NCI-H345 (cell line): ENCODE data around the gene PTCD1.

Source experiments
- DNase-seq: peaks from one replicate; lab custom pipeline; 2025; lab: John Stamatoyannopoulos, UW

PTCD1 gene

DNA sequence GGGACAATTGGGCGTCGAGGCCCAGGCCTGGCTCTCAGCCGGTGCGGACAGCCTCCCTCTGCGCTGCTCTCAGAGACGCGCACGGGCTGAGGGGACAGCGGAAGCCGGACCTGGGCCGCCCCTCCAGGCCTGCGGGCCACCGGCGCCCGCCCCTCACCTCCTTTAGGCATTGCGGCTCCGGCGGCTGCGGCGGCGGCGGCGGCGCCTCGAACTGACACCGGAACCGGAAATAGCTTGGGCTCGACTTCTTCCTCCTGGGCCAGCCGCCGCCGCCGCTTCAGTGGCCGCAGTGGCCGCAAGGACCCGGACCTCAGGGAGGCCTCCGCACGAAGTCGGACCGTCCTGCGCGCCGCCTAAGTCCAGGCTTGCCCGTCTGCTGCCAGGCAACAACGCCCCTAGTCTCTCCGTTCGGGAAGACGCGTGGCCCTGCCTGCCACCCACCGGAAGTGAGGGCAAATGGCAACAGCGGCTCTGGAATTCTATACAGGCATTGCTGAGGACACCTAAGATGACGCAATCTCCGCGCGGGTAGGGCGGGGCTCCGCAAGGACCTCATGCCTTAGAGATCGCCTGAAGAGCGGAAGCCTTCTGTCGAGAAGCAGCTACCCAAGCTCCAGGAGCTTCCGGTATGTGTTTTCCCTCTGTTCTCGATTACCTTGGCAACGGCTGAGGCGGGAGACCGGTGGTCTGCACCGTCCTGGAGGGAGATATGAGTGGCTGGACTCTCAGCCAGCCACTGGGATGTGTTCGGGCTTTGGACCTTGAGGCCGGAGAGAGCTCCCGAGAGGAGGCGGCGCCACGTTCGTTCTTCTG, 30.0 kb downstream of the PTCD1 start, which contains the start of the genes BUD31 and PDAP1:
TSS of gene BUD31 (plus strand) at position 591 of the 813 bp plus-strand sequence. CDS start 2,124 bp downstream, outside the sequence.
TSS of gene PDAP1 (minus strand) at position 219 of the 813 bp plus-strand sequence. CDS start at position 170, 49 bp downstream.
- DNase-seq: peak; percentile 95

DNA sequence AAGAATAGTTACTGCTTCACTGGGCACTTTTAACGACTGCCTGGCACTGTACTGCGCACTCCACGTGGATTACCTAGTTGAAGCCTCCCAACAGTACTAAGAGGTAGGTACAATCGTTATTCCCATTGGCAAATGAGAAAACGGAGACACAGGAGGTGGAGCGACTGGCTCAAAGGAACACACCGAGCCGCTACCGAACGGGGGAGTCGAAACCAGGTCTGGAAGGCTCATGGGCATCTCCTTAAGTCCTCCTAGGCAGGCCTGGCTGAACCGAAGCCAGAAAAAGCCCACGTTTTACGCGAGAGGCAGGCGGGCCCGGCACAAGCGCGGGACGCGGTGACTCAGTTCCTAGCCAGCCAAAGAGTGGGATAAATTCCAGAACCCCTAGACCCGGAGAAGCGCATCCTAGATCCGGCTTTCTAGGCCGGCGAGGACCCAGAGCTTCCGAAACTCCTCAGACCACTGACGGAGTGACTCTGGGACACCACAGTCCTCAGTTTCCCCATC, 30.7 kb downstream of the PTCD1 start:
- peak; percentile 20 for DNase-seq

DNA sequence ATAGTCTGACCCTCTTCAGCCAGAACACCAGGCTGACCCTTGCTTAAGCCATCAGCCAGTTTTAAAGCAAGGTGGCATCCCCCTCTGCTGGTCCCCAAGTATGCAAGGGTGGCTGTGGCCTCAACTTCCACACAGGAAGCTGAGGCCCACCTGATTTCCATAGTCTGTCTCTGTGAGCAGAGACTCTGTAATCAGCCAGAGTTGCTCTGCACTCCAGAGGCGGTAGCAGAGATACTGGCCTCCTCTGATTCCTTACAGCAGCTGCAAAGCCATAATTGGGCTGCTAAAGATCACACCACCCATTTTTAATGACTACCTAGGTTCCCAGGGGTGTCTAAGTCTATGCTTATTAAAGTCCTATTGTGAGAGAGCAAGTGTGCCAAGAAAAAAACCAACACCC, 32.0 kb downstream of the PTCD1 start:
- no peak for DNase-seq

DNA sequence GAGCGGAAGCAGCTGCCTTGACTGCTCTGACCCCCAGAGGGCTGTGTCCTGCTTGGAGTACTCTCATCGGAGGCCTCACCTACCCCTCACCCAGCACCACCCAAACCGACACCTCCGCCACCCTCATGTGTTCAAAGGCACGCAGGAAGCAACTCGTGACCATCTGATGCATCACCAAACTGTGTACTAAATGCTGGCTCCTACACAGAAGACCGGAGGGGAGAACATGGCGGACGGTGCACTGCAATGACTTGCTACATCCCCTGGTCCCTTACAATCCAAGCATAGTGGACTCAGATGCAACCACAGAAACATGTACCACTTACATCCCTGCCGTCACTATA, 33.6 kb downstream of the PTCD1 start:
- no peak for DNase-seq

DNA sequence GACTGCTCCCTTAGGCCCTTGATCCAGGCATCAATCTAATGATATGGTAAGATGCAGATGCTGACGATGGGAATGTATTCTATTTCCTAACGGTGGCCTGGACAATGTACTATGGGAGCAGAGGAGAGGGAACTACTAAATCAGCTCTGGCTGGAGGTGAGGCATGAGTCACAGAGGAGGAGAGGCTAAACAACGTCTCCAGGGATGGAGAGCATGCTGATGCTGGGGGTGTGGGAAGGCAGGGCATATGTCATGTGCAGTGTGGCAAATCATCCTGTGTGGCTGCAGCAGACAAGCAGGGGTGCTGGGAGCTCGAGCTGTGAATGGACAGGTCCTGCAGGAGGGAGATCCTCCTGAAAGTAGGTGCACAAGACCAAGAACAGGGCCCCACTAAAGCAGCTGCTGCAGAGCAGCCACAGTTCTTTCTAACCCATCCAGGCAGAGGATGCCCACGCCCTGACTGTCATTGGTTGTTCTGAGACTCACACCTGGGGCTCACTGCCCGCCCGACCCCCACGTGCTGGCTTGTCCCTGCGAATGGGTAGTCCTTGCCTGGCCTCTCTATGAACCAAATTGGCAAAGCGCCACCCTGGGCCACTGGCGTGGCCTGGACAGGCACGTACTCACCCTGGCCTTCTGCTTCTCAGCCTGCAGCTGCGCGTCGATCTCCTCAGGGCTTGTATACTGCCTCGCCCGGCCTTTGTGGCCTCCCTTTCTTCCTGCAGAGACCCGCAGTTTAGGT, 34.2 kb downstream of the PTCD1 start:
- no peak for DNase-seq

DNA sequence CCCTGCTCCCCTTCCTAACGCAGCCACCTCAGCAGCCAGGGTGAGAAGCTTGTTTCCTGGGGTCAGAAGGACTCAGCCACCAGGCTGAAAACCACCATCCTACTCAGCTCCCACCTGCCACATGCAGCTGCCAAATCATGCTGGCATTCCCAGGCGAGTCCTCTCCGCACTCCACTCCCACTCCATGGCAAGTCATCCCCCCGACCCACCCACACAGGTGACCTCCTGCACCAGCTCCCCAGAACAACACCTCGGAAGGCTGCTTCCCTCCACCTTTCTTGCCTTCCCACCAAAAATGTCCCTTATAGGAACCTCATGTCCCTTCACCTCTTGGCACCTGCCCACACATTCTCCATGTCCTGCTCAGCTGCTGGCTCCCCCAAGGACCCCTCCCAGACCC, 34.8 kb downstream of the PTCD1 start:
- DNase-seq: no peak

DNA sequence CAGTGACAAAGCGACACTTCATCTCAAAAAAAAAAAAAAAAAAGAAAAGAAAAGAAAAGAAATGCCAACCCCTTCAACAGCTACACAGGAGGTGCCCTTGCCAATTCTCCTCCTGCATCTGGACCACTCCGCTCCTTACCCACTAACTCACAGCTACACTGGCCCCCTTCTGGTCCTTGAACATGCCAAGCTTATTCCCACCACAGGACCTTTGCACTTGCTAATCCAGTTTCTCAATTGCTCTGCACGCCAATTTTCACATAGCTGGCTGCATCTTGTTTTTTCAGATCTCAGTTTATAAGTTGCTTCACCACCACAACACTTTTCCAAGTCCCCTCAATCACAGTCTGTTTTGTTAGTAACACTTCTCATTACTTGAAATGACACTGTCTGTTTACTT, 35.7 kb downstream of the PTCD1 start:
- DNase-seq: no peak

DNA sequence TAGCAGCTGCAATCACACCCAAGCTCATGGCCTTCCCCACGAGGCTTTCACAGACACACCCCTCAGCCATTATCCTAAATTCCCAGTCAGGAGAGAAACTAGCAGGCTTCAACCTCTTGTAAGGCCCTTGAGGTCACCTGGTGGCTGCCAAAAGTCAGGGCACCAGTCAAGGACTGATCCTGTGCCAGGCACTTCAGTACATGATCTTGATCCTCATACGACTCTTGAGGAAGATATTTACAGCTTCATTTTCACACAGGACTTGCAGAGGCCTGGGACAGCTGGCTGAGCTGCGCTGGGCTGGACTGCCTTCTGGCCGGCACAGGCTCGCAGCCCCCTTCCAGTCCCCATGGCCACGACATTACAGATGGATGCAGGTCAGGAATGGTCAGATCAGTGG, 39.0 kb downstream of the PTCD1 start:
- DNase-seq: no peak

DNA sequence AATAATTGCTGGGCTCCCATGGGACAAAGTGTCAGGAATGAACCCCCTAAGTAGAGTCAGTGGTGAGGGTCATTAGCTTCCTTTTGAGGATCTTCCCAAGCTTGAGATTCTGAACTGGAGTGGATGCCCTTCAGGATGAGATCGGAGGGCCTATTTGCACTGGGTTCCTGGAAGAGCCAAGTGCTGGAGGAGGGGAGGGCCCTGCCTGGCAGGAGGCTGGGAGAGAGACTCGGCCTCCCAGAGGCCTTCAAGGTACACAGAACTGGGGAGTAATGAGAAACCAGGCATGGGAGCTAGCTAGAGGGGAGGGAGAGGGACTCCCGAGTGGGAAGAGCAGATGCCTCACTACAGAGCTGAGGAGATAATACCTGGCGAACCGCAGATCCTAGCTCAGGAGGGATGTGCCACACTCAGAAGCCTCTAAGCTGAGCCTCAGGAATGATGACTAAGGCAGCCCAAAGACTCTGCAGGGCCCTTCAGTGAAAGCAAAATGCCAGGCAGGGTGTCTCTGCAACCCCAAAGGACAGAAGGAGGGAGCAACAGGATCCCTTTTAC, 39.6 kb downstream of the PTCD1 start:
- no peak for DNase-seq

DNA sequence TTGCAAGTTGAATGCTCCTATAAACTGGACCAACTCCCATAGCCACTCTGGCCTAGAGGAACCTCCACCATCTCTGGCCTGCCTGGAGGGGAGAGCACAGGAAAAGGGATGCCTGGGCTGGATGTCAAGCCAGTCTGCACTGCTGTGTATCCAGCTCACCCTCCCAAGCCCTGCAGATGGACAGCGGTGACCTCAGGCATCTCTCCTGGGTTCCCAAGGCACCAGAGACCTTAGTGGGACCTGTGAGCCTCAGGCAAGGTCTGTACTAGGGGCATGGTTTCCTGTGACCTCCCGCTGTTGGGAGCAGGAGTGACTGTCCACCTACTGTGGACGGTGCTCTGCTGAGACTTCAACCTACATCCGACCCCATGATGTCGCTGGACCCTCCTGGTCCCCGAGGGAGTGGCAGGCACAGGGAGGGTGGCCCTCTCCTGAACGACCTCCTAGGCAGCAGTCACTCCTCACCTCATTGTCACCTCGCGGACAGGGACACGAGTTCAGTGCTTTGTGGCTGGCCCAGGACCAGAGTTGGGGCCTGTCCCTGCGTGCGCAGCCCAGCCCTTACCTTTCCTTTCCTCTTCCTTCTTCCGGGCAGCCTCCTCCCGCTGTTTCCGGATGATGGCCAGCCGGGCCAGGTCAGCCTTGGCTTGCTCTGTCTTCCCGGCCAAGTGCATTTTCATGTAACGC, 41.2 kb downstream of the PTCD1 start:
- no peak for DNase-seq

DNA sequence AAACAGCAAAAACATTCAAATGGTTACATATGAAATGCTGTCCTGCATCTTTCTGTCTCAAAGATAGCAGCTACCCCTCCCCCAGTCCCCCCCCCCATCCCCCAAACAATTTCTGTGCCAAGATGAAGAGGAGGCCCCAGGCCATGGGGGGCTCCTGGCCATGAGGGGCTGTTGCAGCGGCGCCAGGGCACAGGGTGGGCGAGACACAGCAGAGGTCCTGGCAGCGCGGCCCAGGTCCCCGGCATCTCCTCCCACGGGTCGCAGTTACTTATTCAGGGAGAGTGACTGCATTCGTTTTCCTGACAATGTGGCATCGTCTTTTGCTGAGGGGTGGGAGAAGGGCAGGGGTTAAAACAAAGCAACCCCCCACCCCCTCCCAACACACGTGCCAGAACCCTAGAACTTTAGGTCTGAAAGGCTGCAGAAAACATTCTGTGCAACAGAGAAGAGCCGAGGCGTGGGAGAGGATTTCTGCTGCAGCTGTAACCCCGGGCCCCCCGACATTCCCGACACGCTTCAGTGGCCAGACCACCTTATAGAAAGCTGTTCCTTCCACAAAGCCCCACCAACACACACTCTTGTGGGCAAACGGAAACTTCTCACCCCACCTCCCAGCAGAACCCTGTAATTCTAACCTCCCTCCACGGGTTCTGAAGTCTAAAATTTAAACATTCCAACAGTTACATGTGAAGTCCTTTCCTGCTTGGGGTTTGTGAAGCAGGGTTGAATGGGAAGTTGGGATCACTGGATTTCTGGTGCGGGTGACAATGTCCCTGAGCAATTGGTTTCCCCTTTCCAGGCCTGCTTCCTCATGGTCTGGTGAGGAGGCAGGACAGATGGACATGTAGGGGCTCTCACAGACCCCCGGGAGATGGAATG, 41.9 kb downstream of the PTCD1 start:
- no peak for DNase-seq

DNA sequence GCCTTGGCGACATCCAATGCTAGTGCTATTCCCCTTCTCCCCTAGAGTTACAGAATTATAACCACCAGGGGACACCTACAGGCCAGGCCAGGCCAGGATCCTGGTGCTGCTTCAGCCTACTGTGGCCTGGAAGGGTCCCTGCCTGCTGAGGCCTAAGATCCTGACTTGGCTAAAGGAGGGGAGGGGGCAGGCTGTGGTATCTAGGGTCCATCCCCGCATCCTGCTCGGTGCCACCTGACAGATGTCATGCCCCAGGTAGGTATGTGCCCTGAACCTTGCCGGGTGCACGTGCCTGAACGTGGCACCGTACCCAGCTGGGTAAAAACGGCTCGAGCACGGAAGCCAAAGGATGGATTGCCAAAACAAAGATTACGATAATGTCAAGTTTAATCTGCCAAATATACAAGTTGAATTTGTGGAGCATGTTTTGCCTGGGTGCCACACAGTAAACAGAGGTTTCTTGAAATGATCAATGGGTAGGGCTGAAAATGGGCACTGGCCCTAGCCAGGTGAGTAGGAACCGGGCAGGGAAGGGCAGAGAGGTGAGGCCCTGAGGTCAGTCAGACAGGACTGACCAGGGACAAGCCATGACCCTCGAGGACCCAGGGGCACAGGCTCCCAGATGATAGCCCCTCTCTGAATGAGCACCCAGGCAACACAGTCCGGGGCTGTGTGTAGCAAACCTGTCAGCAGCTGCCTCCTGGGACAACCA, 42.8 kb downstream of the PTCD1 start:
- no peak for DNase-seq

DNA sequence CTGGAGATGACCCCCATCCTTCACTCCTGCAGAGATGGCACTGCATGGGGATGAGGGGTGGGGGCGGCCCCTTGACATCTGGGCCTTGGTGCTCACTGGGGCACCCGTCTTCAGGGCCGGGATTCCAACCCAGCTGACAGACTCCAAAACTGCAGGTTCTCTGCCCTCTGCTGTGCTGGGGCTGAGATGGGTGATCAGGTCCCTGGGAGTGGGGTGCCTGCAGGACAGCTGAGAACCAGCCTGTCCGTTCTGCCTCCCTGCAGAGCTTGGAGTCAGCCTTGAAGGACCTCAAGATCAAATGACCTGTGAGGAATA, 44.5 kb downstream of the PTCD1 start:
- DNase-seq: no peak

DNA sequence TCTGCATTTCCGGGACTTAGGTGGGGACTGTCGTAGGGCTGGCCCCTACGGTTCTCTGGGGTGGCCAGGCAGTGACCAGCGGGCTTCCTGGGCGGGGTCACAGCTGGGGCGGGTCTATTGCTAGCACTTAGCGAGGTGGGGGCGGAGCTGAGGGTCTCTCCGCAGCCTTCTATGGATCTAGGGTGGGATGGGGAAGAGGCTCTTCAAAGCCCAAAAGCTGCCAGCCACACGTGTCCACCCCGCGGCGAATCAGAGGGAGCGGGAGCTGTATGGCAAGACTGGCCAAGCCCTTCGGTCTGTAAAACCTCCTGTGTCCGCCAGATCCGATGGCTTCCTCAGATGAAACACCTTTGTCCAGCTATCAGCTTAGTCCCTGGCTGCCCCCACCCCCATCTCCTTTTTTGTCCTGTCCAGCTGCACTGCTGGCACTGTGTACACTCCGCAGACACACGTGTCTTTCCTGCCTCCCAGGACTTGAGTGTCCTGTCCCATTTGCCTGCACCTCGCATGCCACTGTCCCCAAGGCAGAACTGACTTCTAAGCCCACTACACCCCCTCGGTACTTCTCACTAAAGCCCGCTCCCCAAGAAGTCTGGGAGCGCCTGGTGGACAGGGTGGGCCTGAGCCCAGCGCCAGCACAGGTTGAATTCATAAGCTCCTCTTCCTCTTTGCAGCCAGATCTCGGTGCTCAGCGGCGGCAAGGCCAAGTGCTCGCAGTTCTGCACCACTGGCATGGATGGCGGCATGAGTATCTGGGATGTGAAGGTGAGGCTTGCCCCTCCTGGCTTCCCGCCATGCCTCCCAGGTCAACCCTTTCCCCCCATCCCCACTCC, 45.0 kb downstream of the PTCD1 start:
- peak; percentile 43 for DNase-seq

DNA sequence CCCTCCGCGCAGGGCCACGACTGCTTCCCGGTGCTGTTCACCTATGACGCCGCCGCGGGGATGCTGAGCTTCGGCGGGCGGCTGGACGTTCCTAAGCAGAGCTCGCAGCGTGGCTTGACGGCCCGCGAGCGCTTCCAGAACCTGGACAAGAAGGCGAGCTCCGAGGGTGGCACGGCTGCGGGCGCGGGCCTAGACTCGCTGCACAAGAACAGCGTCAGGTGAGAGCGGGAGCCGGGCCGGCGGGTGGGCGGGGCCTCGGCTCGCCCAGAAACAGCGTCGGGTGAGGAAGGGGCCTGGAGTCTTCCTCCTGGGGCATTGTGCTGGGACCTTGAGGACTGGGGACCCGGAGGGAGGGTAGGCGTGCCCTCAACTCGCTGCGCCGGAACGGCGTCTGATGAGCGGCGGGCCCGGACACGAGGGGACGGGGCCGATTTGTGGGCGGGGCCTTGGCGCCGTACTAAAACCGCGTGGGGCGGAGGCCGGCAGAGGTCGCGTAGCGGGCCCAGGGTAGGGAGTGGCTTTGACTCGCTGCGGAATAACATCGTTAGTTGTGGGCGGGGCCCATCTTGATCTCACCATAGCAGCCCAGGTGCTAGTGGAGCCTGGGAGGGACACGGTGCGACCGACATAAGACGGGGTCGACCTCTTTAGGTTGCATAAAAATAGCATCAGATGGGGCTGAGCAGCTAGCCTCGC, 45.8 kb downstream of the PTCD1 start:
- DNase-seq: peak; percentile 63

DNA sequence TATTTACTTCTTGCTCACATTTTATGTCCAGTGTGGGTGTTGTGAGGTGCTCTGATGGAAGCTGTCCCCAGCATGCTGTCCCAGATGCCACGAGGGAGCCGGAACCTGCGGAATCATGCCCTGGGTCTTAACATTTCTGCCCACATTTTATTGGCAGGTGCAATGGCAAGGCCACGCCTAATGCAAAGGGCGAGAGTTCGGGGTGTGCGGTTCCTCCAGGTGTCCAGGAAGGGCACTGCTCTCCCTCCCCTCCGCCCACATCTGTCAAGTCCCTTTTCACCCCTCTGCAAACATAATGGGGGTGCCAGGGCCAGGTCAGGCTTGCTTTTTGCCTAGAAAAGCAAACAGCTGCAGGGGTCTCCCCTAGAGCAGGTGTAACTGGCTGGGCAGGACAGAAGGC, 46.6 kb downstream of the PTCD1 start:
- no peak for DNase-seq

DNA sequence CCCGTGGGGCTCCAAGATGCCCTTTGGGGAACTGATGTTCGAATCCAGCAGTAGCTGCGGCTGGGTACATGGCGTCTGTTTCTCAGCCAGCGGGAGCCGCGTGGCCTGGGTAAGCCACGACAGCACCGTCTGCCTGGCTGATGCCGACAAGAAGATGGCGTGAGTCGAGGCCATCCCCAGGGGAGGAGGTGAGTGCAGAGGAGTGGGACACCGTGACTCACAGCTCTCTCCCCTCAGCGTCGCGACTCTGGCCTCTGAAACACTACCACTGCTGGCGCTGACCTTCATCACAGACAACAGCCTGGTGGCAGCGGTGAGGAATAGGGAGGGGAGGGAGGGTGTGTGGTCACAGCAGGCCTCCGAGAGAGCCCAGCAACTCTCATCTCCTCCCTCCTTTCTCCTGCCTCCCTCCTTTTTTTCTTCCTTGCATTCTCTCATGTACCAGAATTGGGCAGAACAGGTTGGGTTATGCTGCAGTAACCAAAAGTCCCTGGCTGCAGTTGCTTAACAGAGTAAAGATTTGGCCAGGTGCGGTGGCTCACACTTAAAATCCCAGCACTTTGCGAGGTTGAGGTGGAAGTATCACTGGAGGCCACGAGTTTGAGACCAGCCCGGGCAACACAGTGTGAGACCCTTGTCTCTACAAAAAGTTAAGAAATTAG, 47.5 kb downstream of the PTCD1 start:
- DNase-seq: no peak

DNA sequence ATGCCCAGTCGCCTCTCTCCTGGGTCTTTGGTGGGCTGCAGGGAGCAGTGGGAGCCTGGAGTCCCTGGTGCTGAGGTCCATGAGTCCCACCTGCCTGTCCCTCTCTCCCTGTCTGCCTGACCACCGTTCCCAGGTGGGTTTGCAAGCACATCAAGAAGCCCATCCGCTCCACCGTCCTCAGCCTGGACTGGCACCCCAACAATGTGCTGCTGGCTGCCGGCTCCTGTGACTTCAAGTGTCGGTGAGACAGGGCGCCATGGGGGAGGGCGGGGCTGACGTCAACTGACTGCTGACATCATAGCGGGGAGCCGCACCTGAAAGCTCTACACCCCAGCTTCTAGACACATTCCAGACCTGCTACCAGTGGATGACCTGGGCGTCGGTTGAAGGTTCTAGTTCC, 48.8 kb downstream of the PTCD1 start:
- no peak for DNase-seq

DNA sequence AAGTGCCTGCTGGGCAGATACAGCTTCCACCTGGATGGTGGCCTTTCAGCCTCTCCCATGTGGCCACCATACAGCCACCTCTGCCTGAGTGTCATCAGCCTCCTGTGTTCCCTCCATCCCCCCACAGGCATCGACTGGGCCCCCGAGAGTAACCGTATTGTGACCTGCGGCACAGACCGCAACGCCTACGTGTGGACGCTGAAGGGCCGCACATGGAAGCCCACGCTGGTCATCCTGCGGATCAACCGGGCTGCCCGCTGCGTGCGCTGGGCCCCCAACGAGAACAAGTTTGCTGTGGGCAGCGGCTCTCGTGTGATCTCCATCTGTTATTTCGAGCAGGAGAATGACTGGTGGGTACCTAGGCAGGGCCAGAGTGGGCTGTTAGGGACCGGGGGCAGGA, 50.7 kb downstream of the PTCD1 start:
- no peak for DNase-seq
